Activated T-cell treated with anti-CD3 and anti-CD28 coated beads, Interleukin-2, amount 50 U/mL, for 48 hours (primary cell): ENCODE data around the gene LTB4R.
A peak's percentile ranks its signal among the peaks of the same experiment; 100 is the strongest.

Experiments used
- DNase-seq, 2 experiments: peaks; one replicate each; pipeline ENCODE4 v3.0.0-alpha.2; 2020

LTB4R gene, protein sequence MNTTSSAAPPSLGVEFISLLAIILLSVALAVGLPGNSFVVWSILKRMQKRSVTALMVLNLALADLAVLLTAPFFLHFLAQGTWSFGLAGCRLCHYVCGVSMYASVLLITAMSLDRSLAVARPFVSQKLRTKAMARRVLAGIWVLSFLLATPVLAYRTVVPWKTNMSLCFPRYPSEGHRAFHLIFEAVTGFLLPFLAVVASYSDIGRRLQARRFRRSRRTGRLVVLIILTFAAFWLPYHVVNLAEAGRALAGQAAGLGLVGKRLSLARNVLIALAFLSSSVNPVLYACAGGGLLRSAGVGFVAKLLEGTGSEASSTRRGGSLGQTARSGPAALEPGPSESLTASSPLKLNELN

DNA sequence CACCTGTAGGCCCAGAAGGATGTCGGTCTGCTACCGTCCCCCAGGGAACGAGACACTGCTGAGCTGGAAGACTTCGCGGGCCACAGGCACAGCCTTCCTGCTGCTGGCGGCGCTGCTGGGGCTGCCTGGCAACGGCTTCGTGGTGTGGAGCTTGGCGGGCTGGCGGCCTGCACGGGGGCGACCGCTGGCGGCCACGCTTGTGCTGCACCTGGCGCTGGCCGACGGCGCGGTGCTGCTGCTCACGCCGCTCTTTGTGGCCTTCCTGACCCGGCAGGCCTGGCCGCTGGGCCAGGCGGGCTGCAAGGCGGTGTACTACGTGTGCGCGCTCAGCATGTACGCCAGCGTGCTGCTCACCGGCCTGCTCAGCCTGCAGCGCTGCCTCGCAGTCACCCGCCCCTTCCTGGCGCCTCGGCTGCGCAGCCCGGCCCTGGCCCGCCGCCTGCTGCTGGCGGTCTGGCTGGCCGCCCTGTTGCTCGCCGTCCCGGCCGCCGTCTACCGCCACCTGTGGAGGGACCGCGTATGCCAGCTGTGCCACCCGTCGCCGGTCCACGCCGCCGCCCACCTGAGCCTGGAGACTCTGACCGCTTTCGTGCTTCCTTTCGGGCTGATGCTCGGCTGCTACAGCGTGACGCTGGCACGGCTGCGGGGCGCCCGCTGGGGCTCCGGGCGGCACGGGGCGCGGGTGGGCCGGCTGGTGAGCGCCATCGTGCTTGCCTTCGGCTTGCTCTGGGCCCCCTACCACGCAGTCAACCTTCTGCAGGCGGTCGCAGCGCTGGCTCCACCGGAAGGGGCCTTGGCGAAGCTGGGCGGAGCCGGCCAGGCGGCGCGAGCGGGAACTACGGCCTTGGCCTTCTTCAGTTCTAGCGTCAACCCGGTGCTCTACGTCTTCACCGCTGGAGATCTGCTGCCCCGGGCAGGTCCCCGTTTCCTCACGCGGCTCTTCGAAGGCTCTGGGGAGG, at the start of gene LTB4R:
TSS of gene LTB4R (plus strand) at position 857 of the 959 bp plus-strand sequence. CDS start 4,150 bp downstream, outside the sequence.
- peak; percentile 72 to 80 for DNase-seq

DNA sequence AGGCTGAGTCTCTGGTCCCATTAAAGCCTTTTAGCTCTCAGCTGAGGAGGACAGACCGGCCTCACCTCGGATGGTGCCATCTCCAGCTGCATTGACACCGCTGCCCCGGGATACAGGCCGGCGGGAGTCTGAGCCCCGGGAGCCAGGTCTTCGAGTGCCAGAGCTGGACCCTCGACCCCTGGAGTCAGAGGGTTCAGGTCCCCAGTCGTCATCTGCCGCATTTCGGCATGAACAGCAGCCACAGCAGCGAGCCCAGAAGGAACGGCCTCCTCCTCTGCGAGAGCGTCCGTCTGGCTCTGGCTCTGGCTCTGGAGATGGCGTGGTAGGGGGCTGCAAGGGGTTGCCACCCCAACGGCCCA, 49.4 kb upstream of the LTB4R start:
- no peak for DNase-seq

DNA sequence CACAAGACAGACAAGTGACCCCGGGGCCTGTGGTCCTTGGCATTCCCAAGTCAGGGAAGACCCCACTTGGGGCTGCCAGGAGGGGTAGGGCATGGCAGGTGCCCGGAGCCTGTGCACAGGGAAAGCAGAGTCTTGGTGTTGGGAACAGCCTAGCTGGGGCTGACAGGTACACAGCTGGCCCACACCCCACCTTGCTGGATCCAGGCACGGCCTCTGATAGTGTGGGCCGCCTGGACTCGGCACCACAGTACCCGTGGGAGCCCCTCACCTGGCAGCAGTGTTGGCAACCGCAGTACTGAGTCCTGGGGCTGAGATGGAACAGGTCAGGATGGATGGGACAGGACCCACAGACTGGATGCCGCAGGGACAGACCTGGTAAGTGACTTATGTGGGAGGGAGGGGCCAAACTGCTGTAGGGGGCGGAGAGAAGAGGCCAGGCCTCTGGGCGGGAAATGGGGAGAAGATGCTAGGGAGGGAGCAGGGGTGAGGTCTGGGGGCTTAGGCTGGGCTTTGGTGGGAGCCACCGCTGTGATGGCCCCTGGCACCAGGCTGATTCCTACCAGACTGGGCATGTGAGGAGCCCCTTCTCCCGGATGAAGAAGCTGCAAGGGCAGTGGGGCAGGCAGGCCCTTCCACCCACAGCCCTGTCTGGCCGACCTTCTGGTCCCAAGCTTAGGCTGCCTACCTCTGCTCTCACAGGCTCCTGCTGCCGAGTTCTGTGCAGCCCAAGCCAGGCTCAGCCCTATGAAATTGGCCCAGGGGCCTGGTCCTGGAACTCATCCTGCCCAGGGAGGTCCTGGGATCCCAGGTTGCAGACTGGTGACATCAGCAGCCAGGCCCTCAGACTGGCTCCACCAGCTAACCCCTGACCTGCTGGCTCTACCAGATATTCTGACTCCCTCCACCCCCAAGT, 48.2 kb upstream of the LTB4R start, which contains the start of gene TGM1:
TSS of gene TGM1 (minus strand) at position 357 of the 913 bp plus-strand sequence. CDS start 825 bp downstream, outside the sequence.
- no peak for DNase-seq

DNA sequence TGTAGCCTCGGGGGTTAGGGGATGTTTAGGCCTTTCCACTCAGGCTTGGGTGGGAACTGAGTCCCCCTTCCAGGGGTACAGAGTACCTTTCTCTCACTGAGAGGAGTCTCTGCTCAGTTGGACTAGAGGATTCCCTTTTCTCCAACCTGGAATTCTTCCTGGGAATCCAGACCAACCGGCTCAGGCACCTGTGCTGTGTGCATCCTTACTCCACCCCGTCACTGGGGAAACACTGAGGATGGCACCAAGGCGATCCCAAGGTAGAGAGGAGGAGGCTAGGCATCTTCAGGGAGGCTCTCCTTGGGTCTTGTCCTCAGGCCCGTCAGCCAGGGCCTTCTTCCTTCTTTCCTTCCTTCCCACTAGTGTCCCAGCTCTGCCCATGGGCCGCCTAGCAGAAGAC, 47.5 kb upstream of the LTB4R start:
- no peak for DNase-seq

DNA sequence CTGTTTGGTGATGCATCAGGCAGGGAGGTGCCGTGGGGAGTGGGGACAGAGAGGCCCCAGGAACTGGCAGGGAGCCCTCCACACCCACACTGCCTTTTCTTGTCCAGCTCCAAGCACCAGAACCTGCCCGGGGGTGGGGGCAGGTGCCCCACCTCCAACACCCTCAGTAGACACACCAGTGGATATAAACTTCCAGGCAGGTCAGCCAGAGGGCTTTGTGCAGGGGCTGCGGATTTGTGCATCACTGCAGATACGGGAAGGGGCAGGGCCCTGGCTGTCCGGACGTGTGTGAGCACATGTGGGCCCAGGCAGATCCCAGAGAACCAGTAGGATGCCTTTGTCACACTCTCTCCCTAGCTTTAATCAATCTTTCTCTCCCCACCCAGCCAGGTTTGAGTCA, 47.0 kb upstream of the LTB4R start:
- DNase-seq = no peak

DNA sequence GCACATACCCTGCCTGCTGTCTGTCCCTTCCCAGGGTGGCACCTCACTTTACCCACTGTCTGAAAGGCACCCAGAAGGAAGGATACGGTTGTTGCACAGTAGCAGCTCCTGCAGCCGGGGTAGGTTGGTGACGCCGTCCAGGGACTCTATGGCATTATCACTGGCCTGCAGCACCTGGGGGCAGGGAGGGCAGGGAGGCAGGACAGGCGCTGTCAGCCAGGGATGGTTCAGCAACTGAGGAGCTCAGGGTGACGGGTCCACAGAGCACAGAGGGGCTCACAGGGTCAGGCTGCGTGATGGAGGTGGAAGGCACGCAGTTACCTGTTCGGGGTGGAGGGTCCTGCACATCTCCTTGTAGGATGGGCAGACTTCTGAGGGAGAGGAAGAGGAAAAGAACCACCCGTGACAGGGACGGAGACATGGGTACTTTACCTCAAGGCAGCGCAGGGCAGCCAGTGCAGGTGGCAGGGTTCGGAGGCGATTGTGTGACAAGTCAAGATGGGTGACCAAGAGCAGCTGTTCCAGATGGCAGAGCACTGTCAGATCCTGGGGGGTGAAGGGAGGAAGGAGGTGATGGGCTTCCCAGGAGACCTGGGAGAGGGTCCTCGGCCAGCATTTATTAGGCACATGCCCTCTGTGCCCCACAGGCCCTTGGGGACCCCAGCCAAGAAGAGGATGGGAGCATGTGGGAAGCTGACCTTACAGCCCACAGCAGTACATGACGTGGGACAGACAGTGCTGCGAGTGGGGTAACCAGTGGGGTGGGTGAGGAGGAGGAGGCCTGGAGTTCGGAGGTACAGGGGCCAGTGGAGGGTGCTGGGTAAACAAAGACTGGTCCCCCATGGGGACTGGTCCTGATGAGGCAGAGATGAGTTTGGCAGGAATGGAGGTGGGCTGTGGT, 44.7 kb upstream of the LTB4R start:
- no peak for DNase-seq

DNA sequence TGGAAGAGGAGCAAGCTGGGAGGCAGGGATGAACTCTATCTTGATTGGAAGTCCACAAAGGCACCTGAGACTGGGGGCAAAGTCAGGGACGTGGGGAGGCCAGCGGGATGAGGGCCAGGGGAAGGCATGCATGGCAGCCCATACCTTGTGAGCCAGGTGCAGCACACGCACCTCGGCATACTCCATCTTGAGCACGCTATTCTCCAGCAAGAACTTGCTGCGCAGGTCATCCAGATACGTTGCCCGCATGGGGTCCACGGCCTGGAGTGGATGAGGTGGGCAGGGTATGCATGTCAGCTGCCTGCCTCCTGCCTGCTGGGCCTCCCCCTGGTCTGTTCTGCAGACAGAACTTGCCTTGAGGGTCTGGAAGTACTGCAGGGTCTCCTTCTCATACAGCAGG, 43.8 kb upstream of the LTB4R start:
- no peak for DNase-seq

DNA sequence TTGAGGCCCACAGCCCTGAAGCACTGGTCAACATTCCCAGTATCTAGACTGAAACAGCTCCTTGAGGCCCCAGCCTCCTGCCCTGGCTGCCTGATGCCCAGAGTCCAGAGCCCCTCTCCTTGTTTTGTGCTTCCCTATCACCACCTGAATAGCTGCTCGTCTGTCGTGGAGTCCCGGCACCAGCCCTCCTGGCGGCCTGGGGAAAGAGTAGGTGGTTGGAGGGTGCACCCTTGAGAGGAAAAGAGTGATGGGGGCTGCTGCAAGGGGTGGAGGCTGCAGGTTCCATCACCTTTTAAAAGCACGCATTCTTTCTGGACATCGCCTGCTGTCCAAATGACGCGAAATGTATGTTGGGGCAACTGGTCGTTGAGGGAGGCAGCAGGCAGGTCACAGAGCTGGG, 43.1 kb upstream of the LTB4R start:
- no peak for DNase-seq

DNA sequence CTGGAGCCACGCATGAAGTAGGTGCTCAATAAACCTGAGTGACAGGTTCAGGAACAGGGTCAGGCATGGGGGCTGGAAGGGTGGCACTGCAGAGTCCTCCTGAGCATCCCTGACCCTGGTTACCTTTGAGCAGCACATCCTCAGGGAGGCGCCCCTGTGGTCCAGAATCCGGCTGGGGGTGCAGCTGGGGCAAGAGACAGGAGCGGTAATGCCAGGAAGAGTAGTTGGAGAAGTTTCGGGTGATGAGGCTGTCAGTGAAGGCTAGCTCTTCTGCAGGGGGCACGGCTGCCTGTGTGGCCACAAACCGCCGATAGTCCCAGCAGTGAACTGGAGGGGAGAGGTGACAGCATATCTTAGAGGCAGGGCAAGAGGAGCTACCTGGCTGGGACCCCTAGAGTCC, 41.9 kb upstream of the LTB4R start:
- no peak for DNase-seq

DNA sequence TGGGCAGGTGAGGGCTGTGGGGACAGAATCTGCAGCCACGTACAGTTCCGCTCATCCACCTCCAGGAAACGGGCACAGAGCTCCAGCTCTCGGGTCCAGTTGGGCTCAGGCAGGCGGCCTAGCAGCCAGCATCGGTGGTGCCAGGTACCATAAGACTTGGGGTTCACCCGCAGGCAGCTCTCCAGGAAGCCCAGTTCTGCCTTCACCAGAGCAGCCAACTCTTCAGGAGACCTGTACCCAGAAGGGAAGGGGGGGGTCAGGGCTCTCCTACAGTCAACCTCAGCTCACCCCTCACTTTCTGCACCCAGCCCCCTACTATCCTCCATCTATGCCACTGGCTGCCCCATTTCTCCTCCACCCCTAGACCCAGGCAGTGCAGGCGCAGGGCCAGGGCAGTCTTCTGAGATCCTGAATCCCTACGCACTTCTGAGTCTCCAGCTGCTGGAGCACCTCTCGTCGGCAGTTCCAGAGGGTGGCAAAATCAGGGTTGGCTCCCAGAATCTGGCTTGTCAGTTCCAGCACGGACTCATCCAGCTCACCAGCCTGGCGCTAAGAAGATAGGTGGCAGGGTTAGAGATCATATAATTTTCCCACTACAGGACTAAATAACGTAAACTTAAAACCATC, 41.3 kb upstream of the LTB4R start:
- DNase-seq = no peak

DNA sequence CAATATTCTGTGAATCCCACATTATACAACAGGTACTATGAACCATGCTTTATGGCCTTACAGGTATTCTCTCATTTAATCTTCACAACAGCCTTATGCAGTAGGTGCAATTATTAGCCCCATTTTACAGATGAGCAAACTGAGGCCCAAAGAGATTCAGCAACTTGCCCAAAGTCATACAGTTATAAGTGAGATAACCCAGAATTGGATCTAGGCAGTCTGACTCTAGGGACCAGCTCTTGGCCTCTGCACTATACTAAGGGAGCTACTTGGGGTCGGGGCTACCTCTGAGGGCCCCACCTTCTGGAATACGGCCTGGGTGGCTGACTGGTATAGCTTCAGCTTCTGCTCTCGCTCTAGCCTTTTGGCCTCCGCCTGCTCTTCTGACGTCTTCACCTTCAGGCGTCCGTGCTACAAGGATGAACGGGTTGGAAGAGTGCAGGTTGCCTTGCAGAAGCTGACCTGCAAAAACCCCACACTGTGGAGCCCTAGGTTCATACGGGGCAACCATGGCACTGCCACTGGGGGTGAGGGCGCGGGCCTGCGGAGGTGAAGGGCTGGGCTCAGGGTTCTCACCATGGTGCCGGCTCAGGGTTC, 40.7 kb upstream of the LTB4R start:
- no peak for DNase-seq

DNA sequence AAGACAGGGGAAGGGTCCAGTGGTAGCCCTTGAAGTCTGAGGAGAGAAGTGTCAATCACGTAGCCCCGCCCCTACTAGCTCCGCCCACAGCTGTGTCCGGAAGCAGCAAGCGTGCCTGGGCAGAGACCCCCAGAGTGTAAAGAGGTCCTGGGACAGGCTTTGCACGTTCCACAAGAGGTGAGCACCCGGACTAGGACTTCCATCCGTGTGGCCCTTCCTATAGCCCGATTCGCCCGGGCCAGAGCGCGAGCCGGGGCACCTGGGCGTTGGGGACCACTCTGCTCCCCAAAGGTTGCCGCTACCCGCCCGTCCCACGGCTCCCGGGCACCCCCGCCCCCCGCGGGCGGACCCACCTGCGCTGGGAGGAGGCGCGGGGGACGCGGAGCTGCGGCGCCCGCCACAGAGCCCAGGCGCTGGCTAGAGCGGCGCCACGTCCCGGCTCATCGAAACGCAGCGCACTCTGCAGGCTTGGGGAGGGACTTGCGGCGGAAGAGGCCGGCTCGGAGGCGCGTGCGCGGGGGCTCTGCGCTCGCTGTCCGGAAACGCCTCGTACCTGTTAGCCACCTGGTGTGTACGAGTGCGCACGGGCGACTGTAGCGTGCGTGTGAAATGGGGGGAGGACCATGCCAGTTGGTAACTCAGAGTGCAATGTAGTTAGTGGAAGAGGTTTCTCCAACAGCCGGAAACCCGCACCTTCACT, 40.0 kb upstream of the LTB4R start, which contains the start of gene RABGGTA:
TSS of gene RABGGTA (minus strand) at position 464 of the 700 bp plus-strand sequence. CDS start 482 bp downstream, outside the sequence.
- DNase-seq = peak; percentile 89 to 91

DNA sequence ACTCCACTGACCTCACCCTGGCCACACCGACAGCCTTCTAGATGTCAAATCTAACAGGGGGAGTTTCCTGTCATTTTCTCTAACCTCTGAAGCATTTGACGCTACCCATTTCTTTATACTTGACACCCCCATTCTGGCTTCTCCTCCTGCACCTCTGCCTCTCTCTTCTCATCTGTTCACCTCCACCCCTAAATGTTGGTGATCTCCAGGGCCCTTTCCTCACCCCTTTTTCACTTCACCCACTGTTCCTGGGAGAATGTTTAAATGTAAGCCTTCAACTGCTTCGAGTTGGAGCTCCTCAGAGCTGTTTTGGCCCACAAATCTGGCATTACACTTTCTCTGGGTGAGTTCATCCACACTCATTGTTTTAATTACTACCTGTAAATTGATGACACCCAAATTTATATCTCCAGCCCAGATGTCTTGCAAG, 39.5 kb upstream of the LTB4R start:
- no peak for DNase-seq

DNA sequence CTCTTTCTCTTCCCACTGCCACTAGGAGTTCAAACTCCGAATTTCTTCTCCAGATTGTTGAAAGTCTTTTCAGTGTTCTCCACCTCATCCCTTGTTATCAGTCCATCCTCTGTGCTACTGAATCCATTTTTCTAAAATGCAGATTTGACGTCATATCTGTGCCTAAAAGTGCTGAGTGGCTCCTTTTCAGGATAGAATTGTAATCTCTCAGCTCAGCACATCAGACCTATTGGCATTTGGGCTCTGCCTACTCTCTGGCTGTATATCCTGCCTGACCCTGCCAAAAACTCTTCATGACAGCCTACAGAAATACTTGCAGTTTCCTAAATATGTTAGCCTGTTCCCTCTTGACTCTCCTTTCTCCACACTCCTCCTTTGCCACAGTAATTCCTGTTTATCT, 38.8 kb upstream of the LTB4R start:
- no peak for DNase-seq

DNA sequence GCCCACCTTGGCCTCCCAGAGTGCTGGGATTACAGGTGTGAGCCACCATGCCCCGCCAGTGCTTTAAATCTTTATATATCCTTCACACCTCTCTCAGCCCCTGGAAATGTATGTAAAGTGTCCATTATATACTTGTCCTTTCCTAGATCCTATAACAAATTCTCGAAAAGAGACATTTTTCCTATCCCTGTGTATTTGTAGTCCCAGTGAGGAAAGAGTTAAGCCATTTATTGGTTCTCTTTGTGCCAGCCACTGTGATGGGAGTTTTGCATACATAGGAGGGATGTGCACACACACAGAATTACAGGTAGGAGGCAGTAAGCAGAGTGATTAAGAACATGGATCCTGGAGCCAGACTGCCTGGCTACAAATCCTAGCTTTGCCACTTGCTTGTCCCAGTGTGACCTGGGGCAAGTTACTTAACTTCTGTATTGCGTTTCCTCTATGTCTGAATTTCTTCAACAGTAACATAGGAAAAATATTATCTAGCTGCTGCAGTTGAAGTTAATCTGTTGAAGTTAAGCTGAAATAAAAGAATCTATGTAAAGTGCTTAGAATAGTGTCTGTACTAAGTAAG, 37.8 kb upstream of the LTB4R start:
- no peak for DNase-seq

DNA sequence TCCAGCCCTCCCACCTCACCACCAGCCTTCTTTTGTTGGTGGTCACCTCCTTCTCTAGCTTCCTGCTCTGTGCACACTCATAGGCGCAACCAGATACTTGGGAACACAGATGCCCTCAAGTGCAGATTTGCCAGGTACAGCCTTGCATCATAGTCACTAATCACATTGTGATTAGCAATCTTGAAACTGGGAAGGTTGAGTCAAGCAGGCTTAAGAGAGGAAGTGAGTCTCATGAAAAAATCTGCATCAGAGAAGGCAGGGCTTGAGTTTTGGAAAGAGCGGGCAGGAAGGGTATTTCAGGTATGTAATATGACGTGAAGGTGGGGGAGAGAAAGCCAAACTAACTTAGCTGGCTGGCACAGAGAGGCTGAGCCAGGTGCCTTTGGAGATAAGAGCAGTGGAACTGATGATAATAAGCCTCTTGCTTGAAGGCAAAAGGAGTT, 37.2 kb upstream of the LTB4R start:
- peak; percentile 61 to 67 for DNase-seq

DNA sequence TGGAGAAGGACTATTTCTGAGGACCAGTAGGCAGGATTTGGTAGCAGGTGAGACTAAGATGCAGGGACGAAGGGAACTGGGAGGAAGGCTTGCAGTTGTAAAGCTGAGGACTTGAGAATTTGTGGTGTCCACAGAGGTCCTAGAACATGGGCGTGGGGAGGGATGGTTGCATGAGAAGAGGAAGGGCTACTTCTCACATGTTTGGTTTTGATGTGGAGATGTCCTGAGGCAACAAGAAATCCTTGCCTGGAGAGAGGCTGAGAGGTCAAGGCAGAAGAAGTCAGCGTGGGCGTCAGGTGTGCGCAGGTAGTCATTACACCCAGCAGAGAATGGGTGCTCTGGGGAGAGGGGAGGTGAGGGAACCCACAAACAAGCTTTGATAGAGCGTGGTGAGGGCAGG, 34.2 kb upstream of the LTB4R start:
- no peak for DNase-seq

DNA sequence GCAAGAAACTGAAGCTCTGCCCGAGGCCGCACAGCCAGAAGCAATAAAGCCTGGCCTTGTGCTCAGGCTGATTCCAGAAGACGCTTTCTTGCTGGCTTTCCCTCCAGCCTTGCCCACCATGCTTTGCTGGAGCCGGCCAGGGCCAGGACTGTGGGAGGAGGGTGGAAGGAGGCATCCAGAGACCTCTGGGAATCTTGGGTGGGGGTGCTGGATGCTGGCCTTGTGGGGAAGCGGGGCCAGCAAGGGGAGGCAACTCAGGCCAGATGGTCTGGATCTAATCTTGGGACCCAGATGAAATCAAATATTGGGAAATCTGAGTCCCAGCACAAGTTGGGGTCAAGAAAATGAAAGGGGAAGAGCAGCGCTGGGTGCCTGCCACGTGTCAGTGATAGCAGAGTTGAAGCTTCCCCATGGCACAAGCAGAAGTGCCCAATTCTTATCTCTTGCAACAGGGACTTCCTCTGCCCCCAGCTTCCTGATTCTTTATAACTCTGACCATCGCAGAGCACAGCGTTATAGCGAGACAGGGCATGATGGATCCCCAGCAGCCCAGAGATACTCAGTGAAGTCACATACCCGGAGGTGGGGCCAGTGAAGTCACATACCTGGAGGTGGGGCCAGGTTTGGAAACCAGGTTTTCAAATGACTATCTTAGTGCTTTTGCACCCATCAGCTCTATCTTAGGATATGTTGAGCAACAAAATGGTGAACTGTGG, 33.5 kb upstream of the LTB4R start:
- DNase-seq = peak in 1 of 2 experiments; percentile 39

DNA sequence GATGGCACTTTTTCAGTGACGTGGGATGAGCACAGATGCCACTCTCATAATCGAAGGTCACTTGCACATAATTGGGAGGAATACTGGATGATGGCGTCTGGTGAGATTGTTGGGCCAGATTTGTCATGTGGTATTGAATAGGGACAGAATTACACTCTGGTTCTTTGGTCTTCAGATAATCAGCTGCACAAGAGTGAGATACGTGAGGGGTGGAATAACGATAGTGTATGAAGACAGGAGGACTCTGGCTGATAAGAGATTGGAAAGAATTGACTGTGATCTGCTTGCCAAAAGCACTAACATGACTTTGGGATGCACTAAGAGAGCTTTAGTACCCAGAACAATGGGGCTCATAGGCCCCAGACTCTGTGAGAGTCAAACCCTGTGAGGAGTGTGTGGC, 32.9 kb upstream of the LTB4R start:
- DNase-seq = no peak
